WTC11 (cell line): ENCODE results near the gene ABCB8. TPM values are rescaled to one million over a fixed set of nuclear protein-coding genes. Genes with fewer than 3 reads are reported as not detected.

Experiments
- AR ChIP-seq: fragments of 250-450 bp; sonication (Bioruptor Pico); IDR thresholded peaks from 2 replicates; pipeline ENCODE4 v1.9.0; 2021; ENCODE audit warnings: mild to moderate bottlenecking
- CREB1 ChIP-seq: sonication (generic); formaldehyde crosslinking; IDR thresholded peaks from 2 replicates; pipeline ENCODE4 v1.8.0; 2023; ENCODE audit warnings: mild to moderate bottlenecking, missing genetic modification reagents
- CREM ChIP-seq: sonication (generic); formaldehyde crosslinking; IDR thresholded peaks from 2 replicates; pipeline ENCODE4 v1.8.1; 2022; ENCODE audit warnings: mild to moderate bottlenecking, missing genetic modification reagents, moderate library complexity
- EMX1 ChIP-seq: fragments of 250-450 bp; sonication (Bioruptor Pico); IDR thresholded peaks from 2 replicates; pipeline ENCODE4 v1.8.0; 2021; ENCODE audit warnings: mild to moderate bottlenecking
- ESRRA ChIP-seq: sonication (generic); formaldehyde crosslinking; IDR thresholded peaks from 2 replicates; pipeline ENCODE4 v1.8.1; 2022; ENCODE audit warnings: mild to moderate bottlenecking, missing genetic modification reagents, borderline replicate concordance
- FOXJ3 ChIP-seq: sonication (generic); formaldehyde crosslinking; IDR thresholded peaks from 2 replicates; pipeline ENCODE4 v1.9.0; 2021; ENCODE audit warnings: missing genetic modification reagents, mild to moderate bottlenecking, borderline replicate concordance
- JAZF1 ChIP-seq: fragments of 250-450 bp; sonication (Bioruptor Pico); IDR thresholded peaks from 2 replicates; pipeline ENCODE4 v1.9.0; 2021; ENCODE audit warnings: moderate library complexity, mild to moderate bottlenecking, inconsistent platforms
- NR1H2 ChIP-seq: sonication (generic); formaldehyde crosslinking; IDR thresholded peaks from 2 replicates; pipeline ENCODE4 v1.9.0; 2021; ENCODE audit warnings: mild to moderate bottlenecking, moderate library complexity, missing genetic modification reagents
- PRRX2 ChIP-seq: fragments of 250-450 bp; sonication (Bioruptor Pico); IDR thresholded peaks from 2 replicates; pipeline ENCODE4 v1.8.0; 2021; ENCODE audit warnings: mild to moderate bottlenecking
- TCF7 ChIP-seq: sonication (generic); formaldehyde crosslinking; IDR thresholded peaks from 2 replicates; pipeline ENCODE4 v1.8.0; 2022; ENCODE audit warnings: mild to moderate bottlenecking, low read depth, missing genetic modification reagents, moderate library complexity
- TEAD1 ChIP-seq: sonication (generic); formaldehyde crosslinking; IDR thresholded peaks from 2 replicates; pipeline ENCODE4 v1.8.0; 2022; ENCODE audit warnings: mild to moderate bottlenecking, missing genetic modification reagents
- TEAD4 ChIP-seq: sonication (generic); formaldehyde crosslinking; IDR thresholded peaks from 2 replicates; pipeline ENCODE4 v1.8.0; 2022; ENCODE audit warnings: mild to moderate bottlenecking, missing genetic modification reagents
- ZBTB21 ChIP-seq: sonication (generic); formaldehyde crosslinking; IDR thresholded peaks from 2 replicates; pipeline ENCODE4 v1.8.1; 2023; ENCODE audit warnings: mild to moderate bottlenecking, missing genetic modification reagents, borderline replicate concordance
- ZNF232 ChIP-seq: sonication (generic); formaldehyde crosslinking; IDR thresholded peaks from 2 replicates; pipeline ENCODE4 v1.8.0; 2022; ENCODE audit warnings: mild to moderate bottlenecking, missing genetic modification reagents
- ZNF263 ChIP-seq: sonication (generic); formaldehyde crosslinking; IDR thresholded peaks from 2 replicates; pipeline ENCODE4 v1.8.1; 2022; ENCODE audit warnings: low read depth, mild to moderate bottlenecking, moderate library complexity, missing genetic modification reagents
- ZNF317 ChIP-seq: sonication (generic); formaldehyde crosslinking; IDR thresholded peaks from 2 replicates; pipeline ENCODE4 v1.8.1; 2023; ENCODE audit warnings: low read depth, mild to moderate bottlenecking, moderate library complexity, missing genetic modification reagents, borderline replicate concordance
- ZNF671 ChIP-seq: fragments of 250-450 bp; sonication (Bioruptor Pico); IDR thresholded peaks from 2 replicates; pipeline ENCODE4 v1.8.0; 2021; ENCODE audit warnings: mild to moderate bottlenecking
- total RNA-seq: library from RNA; stranded (reverse); gene quantifications from 3 replicates; pipeline ENCODE4 v1.2.3, GENCODE V29; 2021
- TF ChIP-seq, protein P1 (sequence below): sonication (generic); formaldehyde crosslinking; IDR thresholded peaks from 2 replicates; pipeline ENCODE4 v1.8.1; 2022; ENCODE audit warnings: low read depth, missing genetic modification reagents, borderline replicate concordance
- TF ChIP-seq, protein P2 (sequence below): sonication (generic); formaldehyde crosslinking; IDR thresholded peaks from 2 replicates; pipeline ENCODE4 v1.8.1; 2022; ENCODE audit warnings: mild to moderate bottlenecking, moderate library complexity, missing genetic modification reagents
- TF ChIP-seq, protein P3 (sequence below): sonication (generic); formaldehyde crosslinking; IDR thresholded peaks from 2 replicates; pipeline ENCODE4 v1.8.1; 2022; ENCODE audit warnings: low read depth, mild to moderate bottlenecking, moderate library complexity, missing genetic modification reagents, borderline replicate concordance
- TF ChIP-seq, protein P4 (sequence below): fragments of 250-450 bp; sonication (Bioruptor Pico); IDR thresholded peaks from 2 replicates; pipeline ENCODE4 v1.9.0; 2021; ENCODE audit warnings: mild to moderate bottlenecking, borderline replicate concordance
- TF ChIP-seq, protein P5 (sequence below): sonication (generic); formaldehyde crosslinking; IDR thresholded peaks from 2 replicates; pipeline ENCODE4 v1.8.0; 2023; ENCODE audit warnings: missing genetic modification reagents, mild to moderate bottlenecking, borderline replicate concordance

The ABCB8 gene
- total RNA-seq, 1 experiment from 2014 or later: 35.9 TPM

- TF ChIP-seq TEAD1 (CRISPR knock-in tag) (peak; percentile 99), FOXJ3 (CRISPR knock-in tag) (peak; percentile 96), TEAD4 (peak; percentile 83; the same call in 1 of the 2 replicates), ZBTB21 (CRISPR knock-in tag) (no peak), TCF7 (peak; percentile 99), PRRX2 (CRISPR knock-in tag) (no peak), NR1H2 (peak; percentile 97), EMX1 (CRISPR knock-in tag) (no peak), ZNF317 (CRISPR knock-in tag) (peak; percentile 80), ESRRA (CRISPR knock-in tag) (peak; percentile 98), CREB1 (CRISPR knock-in tag) (peak; percentile 96), ZNF263 (CRISPR knock-in tag) (peak; percentile 86), JAZF1 (CRISPR knock-in tag) (no peak), CREM (peak; percentile 94), ZNF671 (CRISPR knock-in tag) (no peak), ZNF232 (peak; percentile 99), AR (CRISPR knock-in tag) (no peak)
- TF ChIP-seq, protein P1, sequence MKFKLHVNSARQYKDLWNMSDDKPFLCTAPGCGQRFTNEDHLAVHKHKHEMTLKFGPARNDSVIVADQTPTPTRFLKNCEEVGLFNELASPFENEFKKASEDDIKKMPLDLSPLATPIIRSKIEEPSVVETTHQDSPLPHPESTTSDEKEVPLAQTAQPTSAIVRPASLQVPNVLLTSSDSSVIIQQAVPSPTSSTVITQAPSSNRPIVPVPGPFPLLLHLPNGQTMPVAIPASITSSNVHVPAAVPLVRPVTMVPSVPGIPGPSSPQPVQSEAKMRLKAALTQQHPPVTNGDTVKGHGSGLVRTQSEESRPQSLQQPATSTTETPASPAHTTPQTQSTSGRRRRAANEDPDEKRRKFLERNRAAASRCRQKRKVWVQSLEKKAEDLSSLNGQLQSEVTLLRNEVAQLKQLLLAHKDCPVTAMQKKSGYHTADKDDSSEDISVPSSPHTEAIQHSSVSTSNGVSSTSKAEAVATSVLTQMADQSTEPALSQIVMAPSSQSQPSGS: peak; percentile 84; the same call in 1 of the 2 replicates
- TF ChIP-seq, protein P2, sequence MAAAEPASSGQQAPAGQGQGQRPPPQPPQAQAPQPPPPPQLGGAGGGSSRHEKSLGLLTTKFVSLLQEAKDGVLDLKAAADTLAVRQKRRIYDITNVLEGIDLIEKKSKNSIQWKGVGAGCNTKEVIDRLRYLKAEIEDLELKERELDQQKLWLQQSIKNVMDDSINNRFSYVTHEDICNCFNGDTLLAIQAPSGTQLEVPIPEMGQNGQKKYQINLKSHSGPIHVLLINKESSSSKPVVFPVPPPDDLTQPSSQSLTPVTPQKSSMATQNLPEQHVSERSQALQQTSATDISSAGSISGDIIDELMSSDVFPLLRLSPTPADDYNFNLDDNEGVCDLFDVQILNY (CRISPR knock-in tag): peak; percentile 98
- TF ChIP-seq, protein P3, sequence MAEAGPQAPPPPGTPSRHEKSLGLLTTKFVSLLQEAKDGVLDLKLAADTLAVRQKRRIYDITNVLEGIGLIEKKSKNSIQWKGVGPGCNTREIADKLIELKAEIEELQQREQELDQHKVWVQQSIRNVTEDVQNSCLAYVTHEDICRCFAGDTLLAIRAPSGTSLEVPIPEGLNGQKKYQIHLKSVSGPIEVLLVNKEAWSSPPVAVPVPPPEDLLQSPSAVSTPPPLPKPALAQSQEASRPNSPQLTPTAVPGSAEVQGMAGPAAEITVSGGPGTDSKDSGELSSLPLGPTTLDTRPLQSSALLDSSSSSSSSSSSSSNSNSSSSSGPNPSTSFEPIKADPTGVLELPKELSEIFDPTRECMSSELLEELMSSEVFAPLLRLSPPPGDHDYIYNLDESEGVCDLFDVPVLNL: peak; percentile 97
- TF ChIP-seq, protein P4, sequence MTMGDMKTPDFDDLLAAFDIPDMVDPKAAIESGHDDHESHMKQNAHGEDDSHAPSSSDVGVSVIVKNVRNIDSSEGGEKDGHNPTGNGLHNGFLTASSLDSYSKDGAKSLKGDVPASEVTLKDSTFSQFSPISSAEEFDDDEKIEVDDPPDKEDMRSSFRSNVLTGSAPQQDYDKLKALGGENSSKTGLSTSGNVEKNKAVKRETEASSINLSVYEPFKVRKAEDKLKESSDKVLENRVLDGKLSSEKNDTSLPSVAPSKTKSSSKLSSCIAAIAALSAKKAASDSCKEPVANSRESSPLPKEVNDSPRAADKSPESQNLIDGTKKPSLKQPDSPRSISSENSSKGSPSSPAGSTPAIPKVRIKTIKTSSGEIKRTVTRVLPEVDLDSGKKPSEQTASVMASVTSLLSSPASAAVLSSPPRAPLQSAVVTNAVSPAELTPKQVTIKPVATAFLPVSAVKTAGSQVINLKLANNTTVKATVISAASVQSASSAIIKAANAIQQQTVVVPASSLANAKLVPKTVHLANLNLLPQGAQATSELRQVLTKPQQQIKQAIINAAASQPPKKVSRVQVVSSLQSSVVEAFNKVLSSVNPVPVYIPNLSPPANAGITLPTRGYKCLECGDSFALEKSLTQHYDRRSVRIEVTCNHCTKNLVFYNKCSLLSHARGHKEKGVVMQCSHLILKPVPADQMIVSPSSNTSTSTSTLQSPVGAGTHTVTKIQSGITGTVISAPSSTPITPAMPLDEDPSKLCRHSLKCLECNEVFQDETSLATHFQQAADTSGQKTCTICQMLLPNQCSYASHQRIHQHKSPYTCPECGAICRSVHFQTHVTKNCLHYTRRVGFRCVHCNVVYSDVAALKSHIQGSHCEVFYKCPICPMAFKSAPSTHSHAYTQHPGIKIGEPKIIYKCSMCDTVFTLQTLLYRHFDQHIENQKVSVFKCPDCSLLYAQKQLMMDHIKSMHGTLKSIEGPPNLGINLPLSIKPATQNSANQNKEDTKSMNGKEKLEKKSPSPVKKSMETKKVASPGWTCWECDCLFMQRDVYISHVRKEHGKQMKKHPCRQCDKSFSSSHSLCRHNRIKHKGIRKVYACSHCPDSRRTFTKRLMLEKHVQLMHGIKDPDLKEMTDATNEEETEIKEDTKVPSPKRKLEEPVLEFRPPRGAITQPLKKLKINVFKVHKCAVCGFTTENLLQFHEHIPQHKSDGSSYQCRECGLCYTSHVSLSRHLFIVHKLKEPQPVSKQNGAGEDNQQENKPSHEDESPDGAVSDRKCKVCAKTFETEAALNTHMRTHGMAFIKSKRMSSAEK: peak; percentile 79; the same call in 1 of the 2 replicates
- TF ChIP-seq, protein P5, sequence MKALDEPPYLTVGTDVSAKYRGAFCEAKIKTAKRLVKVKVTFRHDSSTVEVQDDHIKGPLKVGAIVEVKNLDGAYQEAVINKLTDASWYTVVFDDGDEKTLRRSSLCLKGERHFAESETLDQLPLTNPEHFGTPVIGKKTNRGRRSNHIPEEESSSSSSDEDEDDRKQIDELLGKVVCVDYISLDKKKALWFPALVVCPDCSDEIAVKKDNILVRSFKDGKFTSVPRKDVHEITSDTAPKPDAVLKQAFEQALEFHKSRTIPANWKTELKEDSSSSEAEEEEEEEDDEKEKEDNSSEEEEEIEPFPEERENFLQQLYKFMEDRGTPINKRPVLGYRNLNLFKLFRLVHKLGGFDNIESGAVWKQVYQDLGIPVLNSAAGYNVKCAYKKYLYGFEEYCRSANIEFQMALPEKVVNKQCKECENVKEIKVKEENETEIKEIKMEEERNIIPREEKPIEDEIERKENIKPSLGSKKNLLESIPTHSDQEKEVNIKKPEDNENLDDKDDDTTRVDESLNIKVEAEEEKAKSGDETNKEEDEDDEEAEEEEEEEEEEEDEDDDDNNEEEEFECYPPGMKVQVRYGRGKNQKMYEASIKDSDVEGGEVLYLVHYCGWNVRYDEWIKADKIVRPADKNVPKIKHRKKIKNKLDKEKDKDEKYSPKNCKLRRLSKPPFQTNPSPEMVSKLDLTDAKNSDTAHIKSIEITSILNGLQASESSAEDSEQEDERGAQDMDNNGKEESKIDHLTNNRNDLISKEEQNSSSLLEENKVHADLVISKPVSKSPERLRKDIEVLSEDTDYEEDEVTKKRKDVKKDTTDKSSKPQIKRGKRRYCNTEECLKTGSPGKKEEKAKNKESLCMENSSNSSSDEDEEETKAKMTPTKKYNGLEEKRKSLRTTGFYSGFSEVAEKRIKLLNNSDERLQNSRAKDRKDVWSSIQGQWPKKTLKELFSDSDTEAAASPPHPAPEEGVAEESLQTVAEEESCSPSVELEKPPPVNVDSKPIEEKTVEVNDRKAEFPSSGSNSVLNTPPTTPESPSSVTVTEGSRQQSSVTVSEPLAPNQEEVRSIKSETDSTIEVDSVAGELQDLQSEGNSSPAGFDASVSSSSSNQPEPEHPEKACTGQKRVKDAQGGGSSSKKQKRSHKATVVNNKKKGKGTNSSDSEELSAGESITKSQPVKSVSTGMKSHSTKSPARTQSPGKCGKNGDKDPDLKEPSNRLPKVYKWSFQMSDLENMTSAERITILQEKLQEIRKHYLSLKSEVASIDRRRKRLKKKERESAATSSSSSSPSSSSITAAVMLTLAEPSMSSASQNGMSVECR (CRISPR knock-in tag): peak; percentile 99
Measured at GRCh38 chr7:151018421-151019129, 9.7 kb upstream of the ABCB8 start (continued).
